ENCODE data around the gene FMNL2.

FMNL2 gene

DNA sequence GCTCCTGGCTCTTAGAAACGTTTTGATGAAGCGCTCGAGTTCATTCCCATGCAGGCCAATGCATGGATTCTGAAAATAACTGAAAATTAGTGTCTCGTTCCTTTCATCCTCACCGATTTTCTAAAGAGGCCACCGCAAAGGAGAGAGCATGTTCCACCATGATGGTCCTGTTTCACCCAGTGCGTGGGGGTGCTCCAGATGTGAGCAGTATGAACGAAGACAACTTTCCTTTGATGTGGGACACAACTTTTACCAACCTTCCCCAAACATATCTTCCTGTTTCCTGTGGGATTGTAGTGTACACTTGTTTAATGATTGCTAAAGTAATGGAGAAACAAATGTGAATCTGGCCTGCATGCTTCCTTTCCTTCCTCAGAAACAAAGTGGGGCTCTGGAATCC, 267.8 kb downstream of the FMNL2 start:
- TF ChIP-seq ZNF70 (CRISPR knock-in tag; IDR thresholded peaks at IDR 0.05) (no peak), SNAI2 (CRISPR knock-in tag; IDR thresholded peaks at IDR 0.05) (no peak), POU6F1 (CRISPR knock-in tag; IDR thresholded peaks at IDR 0.05; ENCODE audit: borderline replicate concordance, low read depth) (no peak), OSR1 (CRISPR knock-in tag; IDR thresholded peaks at IDR 0.05) (no peak), BACH2 (CRISPR knock-in tag; IDR thresholded peaks at IDR 0.05; ENCODE audit: borderline replicate concordance) (no peak), ZC3H10 (CRISPR knock-in tag; IDR thresholded peaks at IDR 0.05) (no peak), RARB (CRISPR knock-in tag; IDR thresholded peaks at IDR 0.05) (no peak), ZNF565 (CRISPR knock-in tag; conservative IDR thresholded peaks at IDR 0.05; ENCODE audit: low read depth) (no peak)
- TF ChIP-seq, protein P1, sequence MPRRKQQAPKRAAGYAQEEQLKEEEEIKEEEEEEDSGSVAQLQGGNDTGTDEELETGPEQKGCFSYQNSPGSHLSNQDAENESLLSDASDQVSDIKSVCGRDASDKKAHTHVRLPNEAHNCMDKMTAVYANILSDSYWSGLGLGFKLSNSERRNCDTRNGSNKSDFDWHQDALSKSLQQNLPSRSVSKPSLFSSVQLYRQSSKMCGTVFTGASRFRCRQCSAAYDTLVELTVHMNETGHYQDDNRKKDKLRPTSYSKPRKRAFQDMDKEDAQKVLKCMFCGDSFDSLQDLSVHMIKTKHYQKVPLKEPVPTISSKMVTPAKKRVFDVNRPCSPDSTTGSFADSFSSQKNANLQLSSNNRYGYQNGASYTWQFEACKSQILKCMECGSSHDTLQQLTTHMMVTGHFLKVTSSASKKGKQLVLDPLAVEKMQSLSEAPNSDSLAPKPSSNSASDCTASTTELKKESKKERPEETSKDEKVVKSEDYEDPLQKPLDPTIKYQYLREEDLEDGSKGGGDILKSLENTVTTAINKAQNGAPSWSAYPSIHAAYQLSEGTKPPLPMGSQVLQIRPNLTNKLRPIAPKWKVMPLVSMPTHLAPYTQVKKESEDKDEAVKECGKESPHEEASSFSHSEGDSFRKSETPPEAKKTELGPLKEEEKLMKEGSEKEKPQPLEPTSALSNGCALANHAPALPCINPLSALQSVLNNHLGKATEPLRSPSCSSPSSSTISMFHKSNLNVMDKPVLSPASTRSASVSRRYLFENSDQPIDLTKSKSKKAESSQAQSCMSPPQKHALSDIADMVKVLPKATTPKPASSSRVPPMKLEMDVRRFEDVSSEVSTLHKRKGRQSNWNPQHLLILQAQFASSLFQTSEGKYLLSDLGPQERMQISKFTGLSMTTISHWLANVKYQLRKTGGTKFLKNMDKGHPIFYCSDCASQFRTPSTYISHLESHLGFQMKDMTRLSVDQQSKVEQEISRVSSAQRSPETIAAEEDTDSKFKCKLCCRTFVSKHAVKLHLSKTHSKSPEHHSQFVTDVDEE (CRISPR knock-in tag; IDR thresholded peaks at IDR 0.05) = no peak
- no peak for ATAC-seq

- TF ChIP-seq ZNF8 (CRISPR knock-in tag; IDR thresholded peaks at IDR 0.05) = no peak
- no peak for TF ChIP-seq ZFP30 (CRISPR knock-in tag; IDR thresholded peaks at IDR 0.05)
- TF ChIP-seq TOX (CRISPR knock-in tag; IDR thresholded peaks at IDR 0.05; ENCODE audit: borderline replicate concordance) = no peak
- no peak for TF ChIP-seq ZFP3 (CRISPR knock-in tag; IDR thresholded peaks at IDR 0.05)
- no peak for TF ChIP-seq POU6F1 (CRISPR knock-in tag; IDR thresholded peaks at IDR 0.05; ENCODE audit: borderline replicate concordance, low read depth)
- TF ChIP-seq ZC3H10 (CRISPR knock-in tag; IDR thresholded peaks at IDR 0.05) = no peak
- no peak for TF ChIP-seq TCF4 (CRISPR knock-in tag; IDR thresholded peaks at IDR 0.05; ENCODE audit: borderline replicate concordance)
- no peak for TF ChIP-seq RARB (CRISPR knock-in tag; IDR thresholded peaks at IDR 0.05)
- TF ChIP-seq ARNTL (CRISPR knock-in tag; IDR thresholded peaks at IDR 0.05; ENCODE audit: borderline replicate concordance, low read depth) = no peak
- TF ChIP-seq CSRNP3 (CRISPR knock-in tag; IDR thresholded peaks at IDR 0.05) = no peak
- TF ChIP-seq ISL1 (CRISPR knock-in tag; IDR thresholded peaks at IDR 0.05) = no peak
- no peak for TF ChIP-seq ZNF70 (CRISPR knock-in tag; IDR thresholded peaks at IDR 0.05)
- TF ChIP-seq ZNF565 (CRISPR knock-in tag; conservative IDR thresholded peaks at IDR 0.05; ENCODE audit: low read depth) = no peak
- TF ChIP-seq, protein P1 (CRISPR knock-in tag; IDR thresholded peaks at IDR 0.05) = no peak
- no peak for TF ChIP-seq PPARA (CRISPR knock-in tag; IDR thresholded peaks at IDR 0.05; ENCODE audit: borderline replicate concordance)
- no peak for TF ChIP-seq BACH2 (CRISPR knock-in tag; IDR thresholded peaks at IDR 0.05; ENCODE audit: borderline replicate concordance)
- TF ChIP-seq SNAI2 (CRISPR knock-in tag; IDR thresholded peaks at IDR 0.05) = no peak
- ATAC-seq = no peak
Observed at GRCh38 chr2:152603166-152603565, 268.2 kb downstream of the FMNL2 start.

GRCh38 chr2:152606081-152606480, 271.1 kb downstream of the FMNL2 start:
- ATAC-seq = peak; percentile 37; the same call in 2 of the 3 replicates
- TF ChIP-seq, protein P1 (CRISPR knock-in tag; IDR thresholded peaks at IDR 0.05) = no peak
- no peak for TF ChIP-seq POU6F1 (CRISPR knock-in tag; IDR thresholded peaks at IDR 0.05; ENCODE audit: borderline replicate concordance, low read depth)
- TF ChIP-seq SNAI2 (CRISPR knock-in tag; IDR thresholded peaks at IDR 0.05) = no peak
- no peak for TF ChIP-seq RARB (CRISPR knock-in tag; IDR thresholded peaks at IDR 0.05)
- no peak for TF ChIP-seq CSRNP3 (CRISPR knock-in tag; IDR thresholded peaks at IDR 0.05)
- TF ChIP-seq ZNF8 (CRISPR knock-in tag; IDR thresholded peaks at IDR 0.05) = no peak
- no peak for TF ChIP-seq CSDC2 (CRISPR knock-in tag; IDR thresholded peaks at IDR 0.05)
- no peak for TF ChIP-seq ZFP3 (CRISPR knock-in tag; IDR thresholded peaks at IDR 0.05)
- TF ChIP-seq ZC3H10 (CRISPR knock-in tag; IDR thresholded peaks at IDR 0.05) = no peak
- TF ChIP-seq ZNF70 (CRISPR knock-in tag; IDR thresholded peaks at IDR 0.05) = no peak
